ENCODE results near the gene ANXA2R. TPM values are rescaled to one million over a fixed set of nuclear protein-coding genes. Genes with fewer than 3 reads are reported as not detected.

ANXA2R gene
- total RNA-seq, 2 donors from 2014 or later = 0.63 TPM; not detected in 1

DNA sequence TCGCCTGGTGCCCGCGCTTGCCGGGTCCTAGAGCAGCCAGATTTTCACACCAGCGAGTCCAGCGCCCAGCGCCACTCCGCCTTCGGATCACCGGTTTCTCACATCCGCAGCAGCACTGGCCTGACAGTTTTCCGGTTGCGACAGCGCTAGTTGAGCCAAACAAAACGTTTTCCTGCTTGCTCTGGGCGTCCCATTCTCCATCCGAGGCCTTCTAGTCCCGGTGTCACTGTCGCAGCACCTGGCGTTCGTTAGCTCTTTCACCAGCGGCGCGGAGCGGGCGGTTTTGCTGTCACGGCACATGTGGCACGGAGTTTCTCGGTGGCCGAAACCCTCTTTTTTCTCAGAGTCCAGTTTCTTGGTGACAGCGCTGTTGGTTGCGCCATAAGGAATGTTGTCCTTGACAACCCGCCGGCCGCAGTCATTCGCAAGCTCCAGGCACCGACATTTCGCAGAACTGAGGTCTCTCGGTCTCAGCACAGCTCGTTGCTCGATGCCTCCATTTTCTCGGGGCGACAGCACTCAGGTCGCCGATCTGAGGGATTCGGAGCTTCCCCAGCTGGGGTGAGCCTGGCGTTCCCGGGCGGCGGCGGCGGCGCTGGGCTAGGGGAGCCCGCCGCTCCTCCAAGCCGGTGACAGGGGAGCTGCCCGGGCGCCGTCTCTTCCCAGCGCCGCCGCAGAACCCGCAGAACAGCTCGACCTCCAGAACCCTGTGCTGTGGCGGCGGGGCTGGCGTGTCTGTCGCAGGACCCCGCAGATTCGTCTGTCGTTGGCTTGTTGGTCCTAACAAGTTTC is 47.8 kb downstream of the ANXA2R start:
- Histone ChIP-seq H3K4me3 (peak overlapping the region; percentile 53 to 63), H3K27me3 (peaks cover 5 to 28% of the 10 kb centered on the region in 2 donors), H3K27ac (peak overlapping the region; percentile 92 to 94), H3K9me3 (no peaks in the 10 kb centered on the region), H3K36me3 (no peaks in the 10 kb centered on the region), H3K4me1 (peaks cover 0 to 29% of the 10 kb centered on the region in 2 donors)
- TF ChIP-seq, protein P1, sequence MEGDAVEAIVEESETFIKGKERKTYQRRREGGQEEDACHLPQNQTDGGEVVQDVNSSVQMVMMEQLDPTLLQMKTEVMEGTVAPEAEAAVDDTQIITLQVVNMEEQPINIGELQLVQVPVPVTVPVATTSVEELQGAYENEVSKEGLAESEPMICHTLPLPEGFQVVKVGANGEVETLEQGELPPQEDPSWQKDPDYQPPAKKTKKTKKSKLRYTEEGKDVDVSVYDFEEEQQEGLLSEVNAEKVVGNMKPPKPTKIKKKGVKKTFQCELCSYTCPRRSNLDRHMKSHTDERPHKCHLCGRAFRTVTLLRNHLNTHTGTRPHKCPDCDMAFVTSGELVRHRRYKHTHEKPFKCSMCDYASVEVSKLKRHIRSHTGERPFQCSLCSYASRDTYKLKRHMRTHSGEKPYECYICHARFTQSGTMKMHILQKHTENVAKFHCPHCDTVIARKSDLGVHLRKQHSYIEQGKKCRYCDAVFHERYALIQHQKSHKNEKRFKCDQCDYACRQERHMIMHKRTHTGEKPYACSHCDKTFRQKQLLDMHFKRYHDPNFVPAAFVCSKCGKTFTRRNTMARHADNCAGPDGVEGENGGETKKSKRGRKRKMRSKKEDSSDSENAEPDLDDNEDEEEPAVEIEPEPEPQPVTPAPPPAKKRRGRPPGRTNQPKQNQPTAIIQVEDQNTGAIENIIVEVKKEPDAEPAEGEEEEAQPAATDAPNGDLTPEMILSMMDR (IDR thresholded peaks at IDR 0.05) = no peak
- DNase-seq (ENCODE audit: low spot score) = peak; percentile 93

DNA sequence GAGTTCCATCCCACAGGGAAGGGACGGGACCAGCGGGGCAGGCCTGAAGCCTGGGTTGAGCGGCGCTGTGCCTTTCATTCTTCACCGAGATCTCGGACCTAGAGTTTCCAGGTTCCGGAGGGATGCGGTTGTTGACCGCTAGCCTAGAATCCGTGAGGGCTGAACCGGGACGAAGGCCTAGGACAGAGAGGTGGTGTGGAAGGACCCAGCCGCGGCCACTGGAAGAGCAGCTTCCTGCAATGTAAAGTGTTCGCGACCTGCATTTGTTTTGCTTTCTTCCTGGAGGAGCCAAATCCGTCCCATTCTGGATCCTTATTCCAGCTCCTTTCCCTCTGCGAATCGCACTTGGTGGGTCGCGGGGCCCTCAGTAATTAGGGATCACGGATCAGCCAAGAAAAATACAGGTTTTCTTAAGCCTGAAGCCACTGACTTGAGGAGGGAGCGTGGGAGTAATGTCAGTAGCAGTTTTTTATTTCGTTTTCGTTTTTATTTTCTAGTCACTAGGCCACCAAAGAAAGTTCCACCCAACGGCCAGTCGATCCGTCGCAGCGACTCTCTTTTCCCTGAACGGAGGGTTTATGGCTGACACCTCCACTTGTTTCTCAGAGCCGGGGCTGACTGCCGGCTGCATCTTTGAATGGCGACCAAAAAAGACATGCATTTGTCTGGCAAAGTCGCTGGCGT is 48.6 kb downstream of the ANXA2R start:
- Histone ChIP-seq H3K27ac (peak overlapping the region; percentile 92 to 94), H3K27me3 (peaks cover 5 to 27% of the 10 kb centered on the region in 2 donors), H3K36me3 (no peaks in the 10 kb centered on the region), H3K4me1 (peaks cover 0 to 29% of the 10 kb centered on the region in 2 donors), H3K4me3 (peak overlapping the region; percentile 53 to 63), H3K9me3 (no peaks in the 10 kb centered on the region)
- TF ChIP-seq, protein P1 (IDR thresholded peaks at IDR 0.05) = no peak
- no peak for DNase-seq (ENCODE audit: low spot score)

DNA sequence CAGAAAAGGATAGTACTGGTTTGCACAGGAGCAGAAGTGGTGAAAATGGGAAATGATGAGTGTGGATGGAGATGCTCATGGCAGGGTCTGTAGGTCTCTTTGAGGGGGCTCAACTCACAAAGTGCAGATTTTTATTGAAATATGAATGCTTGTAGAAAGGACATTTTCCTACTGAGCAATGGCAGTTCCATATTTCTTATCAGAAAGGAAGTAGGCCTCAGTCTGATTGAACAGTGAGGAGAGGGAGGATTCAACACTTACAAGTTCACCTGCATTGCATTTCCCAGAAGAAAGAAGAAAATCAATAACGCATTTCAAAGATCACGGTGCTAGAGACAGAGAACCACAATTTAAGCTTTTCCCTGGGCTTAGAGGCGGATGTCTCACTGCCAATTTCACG is 49.2 kb downstream of the ANXA2R start:
- no peak for DNase-seq (ENCODE audit: low spot score)
- H3K4me1 ChIP-seq = peaks cover 0 to 29% of the 10 kb centered on the region in 2 donors

More for the DNA sequence above, 49.2 kb downstream of the ANXA2R start:
- TF ChIP-seq, protein P1 (IDR thresholded peaks at IDR 0.05) = no peak
- Histone ChIP-seq H3K9me3 (no peaks in the 10 kb centered on the region), H3K27ac (peak overlapping the region; percentile 92 to 94), H3K27me3 (peaks cover 5 to 25% of the 10 kb centered on the region in 2 donors), H3K4me3 (peak overlapping the region; percentile 53 to 63), H3K36me3 (no peaks in the 10 kb centered on the region)

Other genes starting within 250 kb of the ANXA2R start
- gene SELENOP, start 228.4 kb downstream of the ANXA2R start, total RNA-seq = 100 to 1,000 TPM; 161 to 213 TPM
- gene ZNF131, start 80.6 kb upstream of the ANXA2R start, total RNA-seq = 10 to 100 TPM; 14.8 to 16.4 TPM
- under 1 TPM; 0.43 to 0.48 TPM for gene NIM1K, start 151.9 kb upstream of the ANXA2R start, total RNA-seq